Measurements from ENCODE around the gene TRAF2. TPM values are rescaled to one million over a fixed set of nuclear protein-coding genes. Genes with fewer than 3 reads are reported as not detected.

Gene TRAF2
- polyA plus RNA-seq, 4 donors = 11.3 to 16.8 (median 12.4) TPM

DNA sequence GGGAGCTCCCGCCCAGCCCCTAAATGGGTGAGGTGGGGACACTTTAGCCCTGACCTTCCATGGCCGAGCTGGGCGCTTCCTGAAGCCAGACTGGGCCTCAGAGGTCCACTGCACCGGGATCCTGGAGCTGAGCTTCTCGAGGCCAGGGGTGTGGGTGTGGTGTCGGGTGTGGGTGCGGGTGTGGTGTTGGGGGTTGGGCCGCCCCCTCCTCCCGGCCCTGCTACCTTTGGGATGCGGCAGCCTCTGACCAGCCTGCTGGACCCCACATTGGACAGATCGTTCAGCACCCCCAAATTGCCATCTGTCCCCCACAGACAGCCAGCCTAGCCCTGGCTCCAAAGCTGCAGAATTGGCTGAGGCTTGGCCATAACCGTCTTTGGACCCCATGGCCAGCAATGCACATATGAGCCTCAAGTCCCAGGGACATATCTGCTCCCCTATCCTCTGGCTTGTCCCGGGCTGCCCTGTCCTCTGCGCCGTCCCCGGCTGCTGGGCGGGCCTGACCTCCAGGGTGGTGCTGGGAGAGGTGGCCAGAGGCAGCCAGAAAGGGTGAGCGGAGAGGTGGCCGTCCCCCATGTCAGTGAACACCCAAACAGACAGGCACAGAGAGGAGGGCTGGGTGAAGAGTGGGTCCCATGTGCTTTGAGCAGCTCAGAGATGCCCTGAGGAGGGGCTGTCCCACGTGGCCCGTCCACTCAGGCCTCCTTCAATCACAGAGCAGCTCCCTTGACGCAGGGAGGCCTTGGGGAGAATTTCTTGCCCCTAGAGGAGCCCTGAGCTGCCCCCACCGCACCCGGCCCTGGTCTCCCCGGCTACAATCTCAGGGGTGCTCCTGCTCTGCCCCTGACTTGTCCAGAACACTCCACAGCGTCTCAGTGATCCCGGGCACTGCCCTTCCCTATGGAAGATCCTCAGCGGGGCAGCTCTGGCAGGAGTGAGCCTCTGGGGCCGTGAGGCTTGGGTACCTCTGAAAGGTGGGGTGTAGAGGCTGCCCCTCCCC, 87.6 kb downstream of the TRAF2 start:
- DNase-seq (ENCODE audit: low read depth in 4 of 4, low spot score in 3 of 4) = no peak

GRCh38 chr9:136974817-136975535, 88.7 kb downstream of the TRAF2 start:
- DNase-seq (ENCODE audit: low read depth in 4 of 4, low spot score in 3 of 4) = no peak

DNA sequence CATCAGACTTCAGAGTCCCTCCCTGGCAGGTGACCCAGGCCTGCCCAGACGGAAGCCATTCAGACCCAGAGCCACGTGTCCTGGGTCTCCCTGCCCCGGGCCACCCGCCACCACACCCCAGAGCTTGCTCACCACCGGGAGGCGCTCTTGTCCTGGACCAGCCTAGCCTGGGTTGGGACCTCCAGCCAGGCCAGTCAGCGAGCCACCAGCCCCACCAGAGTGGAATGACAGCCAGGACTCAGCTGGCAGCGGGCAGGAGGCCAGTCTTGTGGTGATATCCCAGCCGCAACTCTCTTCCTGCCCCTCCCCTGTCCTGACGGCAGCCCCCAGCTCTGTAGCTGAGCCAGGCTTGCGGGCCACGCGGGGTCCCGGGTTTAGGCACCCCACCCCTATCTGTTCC, 89.3 kb downstream of the TRAF2 start:
- DNase-seq (ENCODE audit: low read depth in 4 of 4, low spot score in 3 of 4) = no peak

Other genes with a start within 250 kb of the TRAF2 start
- gene EGFL7, start 223.6 kb upstream of the TRAF2 start, polyA plus RNA-seq (ENCODE audit: insufficient read length in 4 of 4) = 10 to 100 TPM; 52.6 to 97.9 (median 59.2) TPM
- gene AGPAT2, start 199.1 kb upstream of the TRAF2 start, polyA plus RNA-seq (ENCODE audit: insufficient read length in 4 of 4) = 10 to 100 TPM; 42.2 to 61.6 (median 43.2) TPM
- 10 to 100 TPM; 31.0 to 47.3 (median 34.3) TPM for gene DIPK1B, start 173.9 kb upstream of the TRAF2 start, polyA plus RNA-seq (ENCODE audit: insufficient read length in 4 of 4)
- 1 to 10 TPM in 3 of 4 donors, under 1 TPM in 1; 0.56 to 1.5 (median 1.2) TPM for gene LCN10, start 143.6 kb upstream of the TRAF2 start, polyA plus RNA-seq (ENCODE audit: insufficient read length in 4 of 4)
- gene LCN6, start 138.0 kb upstream of the TRAF2 start, polyA plus RNA-seq (ENCODE audit: insufficient read length in 4 of 4) = under 1 TPM in 1 of 4 donors, not detected in 3; 0.34 TPM
- gene LCN8, start 128.3 kb upstream of the TRAF2 start, polyA plus RNA-seq (ENCODE audit: insufficient read length in 4 of 4) = under 1 TPM; 0.17 to 0.30 (median 0.25) TPM
- gene LCN15, start 122.0 kb upstream of the TRAF2 start, polyA plus RNA-seq (ENCODE audit: insufficient read length in 4 of 4) = under 1 TPM in 2 of 4 donors, not detected in 2; 0.06 to 0.08 TPM
- 10 to 100 TPM; 69.6 to 89.4 (median 73.2) TPM for gene TMEM141, start 95.2 kb upstream of the TRAF2 start, polyA plus RNA-seq (ENCODE audit: insufficient read length in 4 of 4)
- 1 to 10 TPM; 4.8 to 6.2 (median 5.2) TPM for gene CCDC183, start 90.2 kb upstream of the TRAF2 start, polyA plus RNA-seq (ENCODE audit: insufficient read length in 4 of 4)
- 10 to 100 TPM; 56.6 to 76.5 (median 64.3) TPM for gene RABL6, start 78.6 kb upstream of the TRAF2 start, polyA plus RNA-seq (ENCODE audit: insufficient read length in 4 of 4)
- gene AJM1, start 44.0 kb upstream of the TRAF2 start, polyA plus RNA-seq (ENCODE audit: insufficient read length in 4 of 4) = 1 to 10 TPM in 2 of 4 donors, under 1 TPM in 2; 0.67 to 1.7 (median 0.96) TPM
- gene PHPT1, start 37.1 kb upstream of the TRAF2 start, polyA plus RNA-seq (ENCODE audit: insufficient read length in 4 of 4) = 100 to 1,000 TPM in 1 of 4 donors, 10 to 100 TPM in 3; 79.2 to 145 (median 81.4) TPM
- gene MAMDC4, start 34.2 kb upstream of the TRAF2 start, polyA plus RNA-seq (ENCODE audit: insufficient read length in 4 of 4) = 10 to 100 TPM in 1 of 4 donors, 1 to 10 TPM in 3; 6.0 to 10.6 (median 6.9) TPM
- gene EDF1, start 20.2 kb upstream of the TRAF2 start, polyA plus RNA-seq (ENCODE audit: insufficient read length in 4 of 4) = 100 to 1,000 TPM; 317 to 400 (median 357) TPM
- gene FBXW5, start 58.2 kb downstream of the TRAF2 start, polyA plus RNA-seq (ENCODE audit: insufficient read length in 4 of 4) = 10 to 100 TPM; 38.7 to 67.9 (median 43.5) TPM
- 1 to 10 TPM in 2 of 4 donors, under 1 TPM in 2; 0.36 to 1.1 (median 0.90) TPM for gene C8G, start 58.7 kb downstream of the TRAF2 start, polyA plus RNA-seq (ENCODE audit: insufficient read length in 4 of 4)
- 10 to 100 TPM; 21.8 to 36.8 (median 29.4) TPM for gene LCN12, start 65.8 kb downstream of the TRAF2 start, polyA plus RNA-seq (ENCODE audit: insufficient read length in 4 of 4)
- 100 to 1,000 TPM in 1 of 4 donors, 10 to 100 TPM in 3; 27.8 to 104 (median 33.5) TPM for gene PTGDS, start 91.0 kb downstream of the TRAF2 start, polyA plus RNA-seq (ENCODE audit: insufficient read length in 4 of 4)
- gene LCNL1, start 96.5 kb downstream of the TRAF2 start, polyA plus RNA-seq (ENCODE audit: insufficient read length in 4 of 4) = under 1 TPM; 0.08 to 0.35 (median 0.19) TPM
- gene PAXX, start 105.9 kb downstream of the TRAF2 start, polyA plus RNA-seq (ENCODE audit: insufficient read length in 4 of 4) = 10 to 100 TPM; 26.9 to 46.1 (median 31.5) TPM
- gene CLIC3, start 110.1 kb downstream of the TRAF2 start, polyA plus RNA-seq (ENCODE audit: insufficient read length in 4 of 4) = 1 to 10 TPM in 1 of 4 donors, under 1 TPM in 3; 0.28 to 1.2 (median 0.50) TPM
- gene ABCA2, start 141.7 kb downstream of the TRAF2 start, polyA plus RNA-seq (ENCODE audit: insufficient read length in 4 of 4) = 10 to 100 TPM; 33.3 to 57.9 (median 40.2) TPM
- gene FUT7, start 145.6 kb downstream of the TRAF2 start, polyA plus RNA-seq (ENCODE audit: insufficient read length in 4 of 4) = under 1 TPM in 2 of 4 donors, not detected in 2; 0.04 to 0.11 TPM
- 10 to 100 TPM; 22.8 to 47.1 (median 26.5) TPM for gene NPDC1, start 159.7 kb downstream of the TRAF2 start, polyA plus RNA-seq (ENCODE audit: insufficient read length in 4 of 4)
- 1 to 10 TPM; 3.4 to 7.4 (median 4.2) TPM for gene ENTPD2, start 167.5 kb downstream of the TRAF2 start, polyA plus RNA-seq (ENCODE audit: insufficient read length in 4 of 4)
- gene SAPCD2, start 184.0 kb downstream of the TRAF2 start, polyA plus RNA-seq (ENCODE audit: insufficient read length in 4 of 4) = 1 to 10 TPM; 5.4 to 9.5 (median 6.0) TPM
- gene UAP1L1, start 191.0 kb downstream of the TRAF2 start, polyA plus RNA-seq (ENCODE audit: insufficient read length in 4 of 4) = 1 to 10 TPM; 4.6 to 6.6 (median 5.6) TPM
- gene MAN1B1, start 200.5 kb downstream of the TRAF2 start, polyA plus RNA-seq (ENCODE audit: insufficient read length in 4 of 4) = 10 to 100 TPM; 46.4 to 62.2 (median 53.4) TPM
- gene DPP7, start 228.2 kb downstream of the TRAF2 start, polyA plus RNA-seq (ENCODE audit: insufficient read length in 4 of 4) = 10 to 100 TPM in 3 of 4 donors, 1 to 10 TPM in 1; 9.7 to 41.8 (median 18.2) TPM

All from right renal pelvis (tissue), 4 donors.